ENCODE results near the gene HSD17B2.

GRCh38 chr16:82062645-82063058 lies 27.6 kb downstream of the HSD17B2 start:
- no peak for TF ChIP-seq CTCF (IDR thresholded peaks at IDR 0.05; ENCODE audit: low read length)
- no peak for TF ChIP-seq EZH2phosphoT487 (IDR thresholded peaks at IDR 0.05; ENCODE audit: low read length)

All from MM.1S (cell line).